K562 (cell line): ENCODE measurements around the gene CAPN2. TPM values are rescaled to one million over a fixed set of nuclear protein-coding genes. Genes with fewer than 3 reads are reported as not detected.

Experiments used
- ATAC-seq: fragments of 200-7000 bp; cut with Tn5 transposase; 3 replicates; pipeline ENCODE4 v1.9.1; 2020; ENCODE audit warnings: moderate library complexity
- BruUV-seq: library from RNA; stranded (reverse); fragments of 400-500 nt; replicated peaks from 2 replicates; lab custom pipeline; 2021; lab: Mats Ljungman, UMichigan
- CTCF ChIA-PET: fragments of 300-600 bp; formaldehyde crosslinking; extraction: SDS; loops from one replicate; lab custom pipeline; 2021; ENCODE audit warnings: low intra/inter-chr PET ratio; lab: Yijun Ruan, JAX
- POLR2A ChIA-PET: fragments of 300-600, 350-650 bp; sonication (Branson Sonifier 250); formaldehyde crosslinking; extraction: SDS; loops from one replicate; lab custom pipeline; 2021; ENCODE audit warnings: antibody characterized with exemption, inconsistent platforms; lab: Yijun Ruan, JAX
- DNase-seq, 4 experiments: peaks; one replicate each; pipeline versions ENCODE4 v3.0.0 to v3.0.0-alpha.2; 2011 to 2018; ENCODE audit warnings: low spot score in 3 of 4, mixed read lengths in 3 of 4; ENCODE audit errors: extremely low read depth in 1 of 4
- FAIRE-seq: peaks from 2 replicates; lab custom pipeline; 2011; peaks lifted over from hg19 to GRCh38; lab: Jason Lieb, UNC
- H2AFZ ChIP-seq: 2 replicates; pipeline ENCODE4 v1.6.0; 2011; ENCODE audit warnings: low read depth, low read length, control low read depth, inconsistent platforms
- H3K27ac ChIP-seq: fragments of 200-600 bp; 3 replicates; pipeline ENCODE4 v1.8.0; 2011; ENCODE audit warnings: low read depth, mild to moderate bottlenecking, control low read depth, inconsistent platforms, low read length, moderate library complexity, mixed read lengths; ENCODE audit errors: extremely low read depth
- H3K27me3 ChIP-seq, 2 experiments: fragments of 300-600 bp in 1 of 2; 2 replicates in 1 of 2; 3 replicates in 1 of 2; pipeline versions ENCODE4 v1.6.0 to v1.8.0; 2011; ENCODE audit warnings: inconsistent platforms in 2 of 2, low read length in 2 of 2, mild to moderate bottlenecking in 1 of 2, mixed read lengths in 1 of 2, moderate library complexity in 1 of 2; ENCODE audit not compliant: control insufficient read depth in 2 of 2, insufficient read depth in 2 of 2
- H3K36me3 ChIP-seq: fragments of 300-600 bp; 3 replicates; pipeline ENCODE4 v1.8.0; 2011; ENCODE audit warnings: mild to moderate bottlenecking, low read length, inconsistent platforms; ENCODE audit not compliant: control insufficient read depth, insufficient read depth
- H3K4me1 ChIP-seq, 2 experiments: fragments of 200-600 bp in 1 of 2; replicated peaks in 1 of 2; 2 replicates in 1 of 2; 3 replicates in 1 of 2; pipeline versions ENCODE4 v1.5.1 to v1.8.0; 2011; ENCODE audit warnings: inconsistent platforms in 2 of 2, low read length in 2 of 2, mild to moderate bottlenecking in 1 of 2, mixed read lengths in 1 of 2, moderate library complexity in 1 of 2; ENCODE audit not compliant: control insufficient read depth in 2 of 2, insufficient read depth in 2 of 2
- H3K4me2 ChIP-seq: 2 replicates; pipeline ENCODE4 v1.6.1; 2011; ENCODE audit warnings: low read length, control low read depth, inconsistent platforms, mixed read lengths; ENCODE audit not compliant: insufficient read depth
- H3K4me3 ChIP-seq: fragments of 200-600 bp; sonication (generic), shearing (Covaris generic); 2 replicates; pipeline ENCODE4 v1.5.1; 2016; ENCODE audit warnings: control low read depth, inconsistent platforms
- H3K79me2 ChIP-seq: fragments of 200-600 bp; 3 replicates; pipeline ENCODE4 v1.8.0; 2011; ENCODE audit warnings: low read length, inconsistent platforms; ENCODE audit not compliant: control insufficient read depth, insufficient read depth
- H3K9ac ChIP-seq, 2 experiments: 2 replicates each; pipeline versions ENCODE4 v1.6.0 to v1.6.1; 2011; ENCODE audit warnings: low read depth in 2 of 2, low read length in 2 of 2, control low read depth in 1 of 2, inconsistent platforms in 1 of 2, mild to moderate bottlenecking in 1 of 2, mixed read lengths in 1 of 2; ENCODE audit not compliant: insufficient read depth in 1 of 2
- H3K9me1 ChIP-seq: one replicate; pipeline ENCODE4 v1.6.0; 2011; ENCODE audit warnings: inconsistent platforms, mild to moderate bottlenecking, low read length, moderate library complexity; ENCODE audit not compliant: control insufficient read depth, insufficient read depth
- H3K9me3 ChIP-seq: replicated peaks from 2 replicates; pipeline ENCODE4 v1.5.1; 2011; ENCODE audit warnings: low read depth, low read length, inconsistent platforms; ENCODE audit not compliant: control insufficient read depth, insufficient read depth
- H4K20me1 ChIP-seq: replicated peaks from 2 replicates; pipeline ENCODE4 v1.6.1; 2011; ENCODE audit warnings: low read length, inconsistent platforms, mixed read lengths; ENCODE audit not compliant: control insufficient read depth, insufficient read depth
- ATF1 ChIP-seq, 2 experiments: fragments of 450-650 bp in 1 of 2; IDR thresholded peaks; 2 replicates each; pipeline ENCODE4 v1.6.1; 2016; ENCODE audit warnings: missing compliant biosample characterization in 1 of 2, missing genetic modification characterization in 1 of 2
- BRD9 ChIP-seq: fragments of 450-650 bp; IDR thresholded peaks from 2 replicates; pipeline ENCODE4 v1.6.1; 2018; ENCODE audit warnings: low read depth; ENCODE audit not compliant: partially characterized antibody
- CHD4 ChIP-seq: fragments of 200-600 bp; sonication (generic); IDR thresholded peaks from 3 replicates; pipeline ENCODE4 v1.6.1; 2012; ENCODE audit warnings: low read depth, mild to moderate bottlenecking, mixed read lengths, low read length, inconsistent platforms; ENCODE audit not compliant: insufficient read depth, insufficient replicate concordance, poor library complexity, severe bottlenecking
- HSF4 ChIP-seq: fragments of 250-450 bp; sonication (Bioruptor Pico); IDR thresholded peaks from 2 replicates; pipeline ENCODE4 v2.1.2; 2022; ENCODE audit warnings: mild to moderate bottlenecking, moderate library complexity, borderline replicate concordance
- MAFK ChIP-seq: IDR thresholded peaks from 2 replicates; pipeline ENCODE4 v1.6.1; 2011; ENCODE audit warnings: low read length, improper control_type of control experiment
- NR4A1 ChIP-seq, 2 experiments: fragments of 250-450 bp in 1 of 2; fragments of 450-650 bp in 1 of 2; sonication (Bioruptor Pico) in 1 of 2; IDR thresholded peaks; 2 replicates each; pipeline versions ENCODE4 v1.4.0 to v1.6.1; 2016 to 2020; ENCODE audit warnings: mild to moderate bottlenecking in 2 of 2, missing compliant biosample characterization in 1 of 2, missing genetic modification characterization in 1 of 2, moderate library complexity in 1 of 2
- NUFIP1 ChIP-seq: fragments of 450-650 bp; IDR thresholded peaks from 2 replicates; pipeline ENCODE4 v1.6.1; 2018; ENCODE audit not compliant: partially characterized antibody
- POLR2A ChIP-seq: fragments of 450-650 bp; conservative IDR thresholded peaks from 2 replicates; pipeline ENCODE4 v1.6.1; 2016
- SLC30A9 ChIP-seq: fragments of 250-450 bp; sonication (Bioruptor Pico); IDR thresholded peaks from 2 replicates; pipeline ENCODE4 v1.8.0; 2022; ENCODE audit warnings: mild to moderate bottlenecking, moderate library complexity
- TGIF2 ChIP-seq: sonication (generic); formaldehyde crosslinking; IDR thresholded peaks from 2 replicates; pipeline ENCODE4 v1.8.1; 2022; ENCODE audit warnings: mild to moderate bottlenecking, missing genetic modification reagents, moderate library complexity
- ZBED1 ChIP-seq: IDR thresholded peaks from 2 replicates; pipeline ENCODE4 v1.6.1; 2014
- ZC3H11A ChIP-seq: IDR thresholded peaks from 2 replicates; pipeline ENCODE4 v1.6.1; 2012; ENCODE audit warnings: low read depth, low read length, improper control_type of control experiment
- ZFP1 ChIP-seq: fragments of 450-650 bp; formaldehyde crosslinking; IDR thresholded peaks from 2 replicates; pipeline ENCODE4 v1.4.0; 2020; ENCODE audit warnings: mild to moderate bottlenecking, mixed read lengths
- ZNF217 ChIP-seq: sonication (generic); formaldehyde crosslinking; IDR thresholded peaks from 2 replicates; pipeline ENCODE4 v1.8.0; 2022; ENCODE audit warnings: mild to moderate bottlenecking, missing genetic modification reagents
- ZNF24 ChIP-seq: fragments of 450-650 bp; IDR thresholded peaks from 2 replicates; pipeline ENCODE4 v1.6.1; 2016
- ZNF274 ChIP-seq: IDR thresholded peaks from 2 replicates; pipeline ENCODE4 v1.6.1; 2011; ENCODE audit warnings: low read depth, mild to moderate bottlenecking, low read length, moderate library complexity, borderline replicate concordance
- WGBS: fragments of 100-300 bp; shearing (Covaris generic); methylation state at CpG from one replicate; pipeline ENCODE4 v1.1.6; 2016; ENCODE audit warnings: low coverage, mixed read lengths; ENCODE audit not compliant: insufficient coverage; ENCODE audit errors: missing lambda C conversion rate; 5-methylcytosine and 5-hydroxymethylcytosine counted together
- in situ Hi-C: fragments of 300-500 bp; cut with MboI; formaldehyde crosslinking; loops from 4 replicates; pipeline ENCODE4 v1.15.0; 2018; ENCODE audit warnings: inconsistent platforms, mixed read lengths
- intact Hi-C: fragments of 100-400 bp; cut with micrococcal nuclease; formaldehyde crosslinking; loops from 2 replicates; pipeline ENCODE4 v1.14.2; 2022
- polyA plus RNA-seq, 8 experiments: library from polyadenylated mRNA; depleted of rRNA in 4 of 8; stranded (reverse) in 5 of 8; unstranded in 3 of 8; fragments of >200 nt; fragmentation: Nextera tagmentation in 2 of 8; fragmentation: Illumina TruSeq in 1 of 8; extraction: Ambion mirVana in 2 of 8; extraction: Trizol in 1 of 8; gene quantifications; 2 replicates each; pipeline versions ENCODE4 v1.2.1 to v1.2.3, GENCODE V29; 2011 to 2014; ENCODE audit warnings: inconsistent platforms in 1 of 8, missing spikeins in 1 of 8
- total RNA-seq, 7 experiments: library from RNA; depleted of rRNA in 6 of 7; stranded (reverse); fragments of >200 nt in 6 of 7; fragmentation: Illumina TruSeq in 2 of 7; extraction: Trizol in 2 of 7; gene quantifications; 2 replicates each; pipeline versions ENCODE4 v1.2.1 to v1.2.3, GENCODE V29; 2011 to 2021; ENCODE audit warnings: low replicate concordance in 1 of 7

CAPN2 gene
- total and polyA plus RNA-seq, 9 of the 15 experiments (the other 6 are each of a cell fraction or from before 2014, with no cell fraction given), result 24.6 to 157 (median 101) TPM

- ChIA-PET POLR2A (interaction anchor here (1.4 kb wide), 1 partner anchor 48 kb away, joined by 3 read pairs; no protein-coding TSS in a partner anchor), CTCF (no interaction called here)
- H3K36me3 ChIP-seq, result no peaks in the 10 kb centered on the region
- no peak overlapping the region for H3K4me2 ChIP-seq
- intact Hi-C loops (loop anchor here (2.0 kb wide), 1 partner anchor 504 kb away; no protein-coding TSS in a partner anchor), in situ Hi-C loops (loop anchor here (5.0 to 25.0 kb wide), 2 partner anchors 67 to 542 kb away; partner anchors contain the start of gene TLR5)
- 0% methylated on average over 6 of the region's 6 CpGs for whole genome bisulfite sequencing
- no peaks in the 10 kb centered on the region for H3K9me1 ChIP-seq
- no peak overlapping the region for H3K27ac ChIP-seq
- H3K4me3 ChIP-seq, result no peak overlapping the region
- no TSS peak for BruUV-seq
- FAIRE-seq, result peak; percentile 94
- H3K9me3 ChIP-seq, result no peaks in the 10 kb centered on the region
- peak; percentile 97 for ATAC-seq
- peaks cover 1% of the 10 kb centered on the region; the same call in 1 of the 2 replicates for H4K20me1 ChIP-seq
- no peaks in the 10 kb centered on the region for H3K79me2 ChIP-seq
- peaks cover 15 to 29% of the 10 kb centered on the region in 2 experiments for H3K27me3 ChIP-seq
- no peak overlapping the region for H3K9ac ChIP-seq
- DNase-seq, result peak; percentile 70 to 88 (median 80)
- H3K4me1 ChIP-seq, result no peaks in the 10 kb centered on the region; a peak in 2 of 5 replicates
- H2AFZ ChIP-seq, result no peak overlapping the region
- TF ChIP-seq ZC3H11A (0 out of 2 replicates have a peak, but pooled peaks have one; percentile 24), ZNF217 (CRISPR knock-in tag) (no peak), ZNF274 (no peak), BRD9 (no peak), POLR2A (no peak), HSF4 (CRISPR knock-in tag) (no peak), ZNF24 (peak; percentile 98), ZBED1 (peak; percentile 56; the same call in 1 of the 2 replicates), ATF1 (CRISPR knock-in tag; IDR thresholded peaks at IDR 0.05) (no peak), ATF1 (tag; IDR thresholded peaks at IDR 0.05) (peak; percentile 57), ZFP1 (no peak), CHD4 (no peak), SLC30A9 (CRISPR knock-in tag) (no peak), NR4A1 (CRISPR knock-in tag; IDR thresholded peaks at IDR 0.05) (no peak), NR4A1 (tag; IDR thresholded peaks at IDR 0.05) (no peak), NUFIP1 (no peak), MAFK (peak; percentile 21; the same call in 1 of the 2 replicates), TGIF2 (no peak)
Measured at GRCh38 chr1:223678841-223679240, 33.5 kb upstream of the CAPN2 start.
